Muscle of leg (tissue), 11 donors: ENCODE measurements around the gene KIAA1671. TPM values are rescaled to one million over a fixed set of nuclear protein-coding genes. Genes with fewer than 3 reads are reported as not detected.
"Not testable (repeated sequence)": the region's sequence is repeated elsewhere in the genome, so short reads cannot be mapped to it uniquely, and the experiment has no call there.

ENCODE experiments used
- DNase-seq: peaks from one replicate; pipeline ENCODE4 v3.0.0; 2013
- H3K27ac ChIP-seq: one replicate; pipeline ENCODE4 v1.5.1; 2013; ENCODE audit warnings: mild to moderate bottlenecking, low read length, control low read depth
- H3K27me3 ChIP-seq: one replicate; pipeline ENCODE4 v1.6.1; 2013; ENCODE audit warnings: low read length; ENCODE audit not compliant: control insufficient read depth, insufficient read depth
- H3K36me3 ChIP-seq: one replicate; pipeline ENCODE4 v1.6.1; 2013; ENCODE audit warnings: low read length; ENCODE audit not compliant: control insufficient read depth, insufficient read depth
- H3K4me1 ChIP-seq: one replicate; pipeline ENCODE4 v1.6.1; 2013; ENCODE audit warnings: low read length; ENCODE audit not compliant: control insufficient read depth, insufficient read depth
- H3K4me3 ChIP-seq: one replicate; pipeline ENCODE4 v1.5.1; 2013; ENCODE audit warnings: low read length, control low read depth
- H3K9me3 ChIP-seq: replicated peaks from 2 replicates; pipeline ENCODE4 v1.6.1; 2013; ENCODE audit warnings: low read depth, low read length; ENCODE audit not compliant: control insufficient read depth
- WGBS: methylation state at CpG from one replicate; pipeline ENCODE4 v1.1.5; 2013; ENCODE audit warnings: missing lambda C conversion rate; ENCODE audit not compliant: insufficient coverage; 5-methylcytosine and 5-hydroxymethylcytosine counted together
- polyA plus RNA-seq, 8 donors: library from polyadenylated mRNA; unstranded; fragments of 120-200 nt; gene quantifications; one replicate each; pipeline versions ENCODE4 v1.2.1 to v1.2.3, GENCODE V29; 2013; ENCODE audit warnings: inconsistent platforms in 1 of 8, low replicate concordance in 1 of 8; ENCODE audit not compliant: insufficient read length in 8 of 8, insufficient read depth in 1 of 8
- total RNA-seq: library from RNA; stranded (reverse); fragments of 120-200 nt; gene quantifications from one replicate; pipeline ENCODE4 v1.2.4, GENCODE V29; 2013

Gene KIAA1671
- total and polyA plus RNA-seq, 9 donors = 10.8 to 34.5 (median 26.3) TPM

GRCh38 chr22:25174888-25175411 is 222.4 kb downstream of the KIAA1671 start:
- Histone ChIP-seq H3K36me3 (peaks cover 30% of the 10 kb centered on the region), H3K9me3 (peaks cover 6% of the 10 kb centered on the region), H3K27ac (no peak overlapping the region), H3K4me1 (no peaks in the 10 kb centered on the region), H3K27me3 (peaks cover 4% of the 10 kb centered on the region), H3K4me3 (no peak overlapping the region)
- 72% methylated on average over 6 of the region's 6 CpGs for WGBS
- no peak for DNase-seq

GRCh38 chr22:25176175-25176574 is 223.7 kb downstream of the KIAA1671 start:
- no peak overlapping the region for H3K27ac ChIP-seq
- H3K4me3 ChIP-seq = no peak overlapping the region
- no peaks in the 10 kb centered on the region for H3K4me1 ChIP-seq
- no CpG with 5 or more reads among the region's 6 CpGs for WGBS
- H3K9me3 ChIP-seq = peaks cover 6% of the 10 kb centered on the region
- DNase-seq = no peak
- peaks cover 4% of the 10 kb centered on the region for H3K27me3 ChIP-seq
- peaks cover 30% of the 10 kb centered on the region for H3K36me3 ChIP-seq

- Histone ChIP-seq H3K9me3 (peaks cover 6% of the 10 kb centered on the region), H3K36me3 (peaks cover 30% of the 10 kb centered on the region), H3K4me1 (no peaks in the 10 kb centered on the region), H3K4me3 (no peak overlapping the region), H3K27me3 (peaks cover 4% of the 10 kb centered on the region), H3K27ac (no peak overlapping the region)
- no peak for DNase-seq
- WGBS = no CpG with 5 or more reads among the region's 3 CpGs
Measured at GRCh38 chr22:25176799-25177198, 224.3 kb downstream of the KIAA1671 start.

GRCh38 chr22:25177226-25177625 is 224.7 kb downstream of the KIAA1671 start:
- no peak for DNase-seq
- Histone ChIP-seq H3K27ac (no peak overlapping the region), H3K4me1 (no peaks in the 10 kb centered on the region), H3K9me3 (peaks cover 6% of the 10 kb centered on the region), H3K4me3 (no peak overlapping the region), H3K27me3 (peaks cover 4% of the 10 kb centered on the region), H3K36me3 (peaks cover 30% of the 10 kb centered on the region)
- 87% methylated on average over 11 of the region's 13 CpGs for WGBS

- peaks cover 6% of the 10 kb centered on the region for H3K9me3 ChIP-seq
- WGBS = no CpG with 5 or more reads among the region's 9 CpGs
- H3K4me3 ChIP-seq = no peak overlapping the region
- H3K36me3 ChIP-seq = peaks cover 34% of the 10 kb centered on the region
- no peaks in the 10 kb centered on the region for H3K4me1 ChIP-seq
- H3K27ac ChIP-seq = no peak overlapping the region
- DNase-seq = no peak
- H3K27me3 ChIP-seq = peaks cover 4% of the 10 kb centered on the region
Measured at GRCh38 chr22:25177895-25178294, 225.4 kb downstream of the KIAA1671 start.

GRCh38 chr22:25178348-25178747 is 225.8 kb downstream of the KIAA1671 start:
- peaks cover 34% of the 10 kb centered on the region for H3K36me3 ChIP-seq
- 49% methylated on average over 3 of the region's 6 CpGs for WGBS
- DNase-seq, H3K27ac ChIP-seq, H3K4me1 ChIP-seq, H3K9me3 ChIP-seq, H3K27me3 ChIP-seq, H3K4me3 ChIP-seq: not testable (repeated sequence)

GRCh38 chr22:25178869-25179631 is 226.5 kb downstream of the KIAA1671 start:
- not testable (repeated sequence) for H3K4me1 ChIP-seq, H3K4me3 ChIP-seq, H3K9me3 ChIP-seq, H3K27me3 ChIP-seq, H3K27ac ChIP-seq, DNase-seq
- peaks cover 32% of the 10 kb centered on the region for H3K36me3 ChIP-seq
- 14% methylated on average over 35 of the region's 63 CpGs for WGBS

- WGBS = 79% methylated on average over 3 of the region's 10 CpGs
- H3K36me3 ChIP-seq = peaks cover 22% of the 10 kb centered on the region
- DNase-seq = no peak
Measured at GRCh38 chr22:25182131-25183110, 229.9 kb downstream of the KIAA1671 start.

GRCh38 chr22:25183949-25184619 is 231.6 kb downstream of the KIAA1671 start:
- Histone ChIP-seq H3K27ac (no peak overlapping the region), H3K4me3 (no peak overlapping the region), H3K9me3 (peaks cover 6% of the 10 kb centered on the region), H3K4me1 (no peaks in the 10 kb centered on the region), H3K27me3 (peaks cover 4% of the 10 kb centered on the region), H3K36me3 (peaks cover 22% of the 10 kb centered on the region)
- WGBS = 92% methylated on average over 8 of the region's 12 CpGs
- no peak for DNase-seq

More at GRCh38 chr22:25182131-25183110, 229.9 kb downstream of the KIAA1671 start:
- Histone ChIP-seq H3K9me3 (peaks cover 6% of the 10 kb centered on the region), H3K27ac (no peak overlapping the region), H3K4me1 (no peaks in the 10 kb centered on the region), H3K27me3 (peaks cover 4% of the 10 kb centered on the region), H3K4me3 (no peak overlapping the region)
